HG03025 (cell line): ENCODE data around the gene KAT8.
"Not testable (repeated sequence)": the region's sequence is repeated elsewhere in the genome, so short reads cannot be mapped to it uniquely, and the experiment has no call there.

Experiments
- ATAC-seq: cut with Tn5 transposase; IDR thresholded peaks from one replicate; pipeline ENCODE4 v1.9.1; 2021; ENCODE audit warnings: mild to moderate bottlenecking, moderate library complexity; ENCODE audit not compliant: unreplicated experiment, low FRiP score

Gene KAT8

GRCh38 chr16:31143011-31143693 lies 25.7 kb downstream of the KAT8 start:
- ATAC-seq, result no peak

- no peak for ATAC-seq
These were observed 26.3 kb downstream of the KAT8 start for GRCh38 chr16:31143694-31144148.

GRCh38 chr16:31144418-31144817 lies 27.0 kb downstream of the KAT8 start:
- not testable (repeated sequence) for ATAC-seq

- no peak for ATAC-seq
These were observed 28.0 kb downstream of the KAT8 start for GRCh38 chr16:31145398-31145990.

- ATAC-seq, result no peak
These were observed 30.1 kb downstream of the KAT8 start for GRCh38 chr16:31147574-31147973.

GRCh38 chr16:31148281-31148728 lies 30.8 kb downstream of the KAT8 start:
- ATAC-seq, result no peak

- no peak for ATAC-seq
These were observed 31.4 kb downstream of the KAT8 start for GRCh38 chr16:31148896-31149295.

- ATAC-seq, result no peak
These were observed 31.9 kb downstream of the KAT8 start for GRCh38 chr16:31149332-31149731.

GRCh38 chr16:31149894-31150890 lies 32.7 kb downstream of the KAT8 start, which contains the start of gene PRSS36:
Gene PRSS36 (minus strand): TSS chr16:31150066. CDS start chr16:31150035, 31 bp downstream.
- no peak for ATAC-seq

- ATAC-seq, result not testable (repeated sequence)
These were observed 33.5 kb downstream of the KAT8 start for GRCh38 chr16:31150976-31151375.

GRCh38 chr16:31157136-31157535 lies 39.7 kb downstream of the KAT8 start:
- no peak for ATAC-seq

GRCh38 chr16:31167315-31167714 lies 49.9 kb downstream of the KAT8 start:
- ATAC-seq, result no peak

GRCh38 chr16:31168848-31169247 lies 51.4 kb downstream of the KAT8 start:
- no peak for ATAC-seq

- ATAC-seq, result not testable (repeated sequence)
These were observed 52.6 kb downstream of the KAT8 start for GRCh38 chr16:31170048-31170447.

GRCh38 chr16:31177136-31177535 lies 59.7 kb downstream of the KAT8 start:
- no peak for ATAC-seq

- ATAC-seq, result no peak
These were observed 61.8 kb downstream of the KAT8 start for GRCh38 chr16:31179219-31179746.

- peak; percentile 58 for ATAC-seq
These were observed 62.4 kb downstream of the KAT8 start, which contains the start of gene FUS for GRCh38 chr16:31179747-31180459. Gene FUS (plus strand): TSS chr16:31180139. CDS start chr16:31180215, 76 bp downstream.
